Urothelium cell line (cell line): ENCODE data around the gene SPSB2.

ENCODE experiments used
- DNase-seq: peaks from one replicate; pipeline ENCODE4 v3.0.0; 2011; ENCODE audit warnings: low spot score, mixed read lengths
- FAIRE-seq: peaks from 2 replicates; lab custom pipeline; 2011; peaks lifted over from hg19 to GRCh38; lab: Jason Lieb, UNC

Gene SPSB2

GRCh38 chr12:6822426-6823135 is 50.5 kb downstream of the SPSB2 start:
- peak; percentile 95 for FAIRE-seq
- DNase-seq: no peak

GRCh38 chr12:6821591-6822425 is 51.3 kb downstream of the SPSB2 start, which contains the start of gene GPR162:
Gene GPR162, plus strand, starts transcription at chr12:6821821. Its CDS starts 2,078 bp downstream, at chr12:6823899.
- FAIRE-seq: peak; percentile 89

More at GRCh38 chr12:6821591-6822425, 51.3 kb downstream of the SPSB2 start, which contains the start of gene GPR162:
- peak; percentile 84 for DNase-seq
